Neural progenitor cell (in vitro differentiated cells): ENCODE data around the gene ARHGAP29.

ENCODE experiments used
- CTCF ChIP-seq: fragments of 200-600 bp; sonication (generic); IDR thresholded peaks from 2 replicates; pipeline ENCODE4 v1.5.1; 2017; ENCODE audit warnings: antibody characterized with exemption, mild to moderate bottlenecking
- EZH2 ChIP-seq: fragments of 200-600 bp; sonication (generic); IDR thresholded peaks from 2 replicates; pipeline ENCODE4 v1.6.1; 2017; ENCODE audit warnings: antibody characterized with exemption, mild to moderate bottlenecking, moderate library complexity
- EZH2phosphoT487 ChIP-seq: fragments of 200-600 bp; sonication (generic); IDR thresholded peaks from 2 replicates; pipeline ENCODE4 v1.6.1; 2017; ENCODE audit warnings: antibody characterized with exemption

- no peak for TF ChIP-seq CTCF
- TF ChIP-seq EZH2 = no peak
- TF ChIP-seq EZH2phosphoT487 = no peak
Measured at GRCh38 chr1:94169126-94169525, 68.3 kb downstream of the ARHGAP29 start.
